ACHN (cell line): ENCODE data around the gene CASK.

Experiments used
- DNase-seq: peaks from one replicate; pipeline ENCODE4 v3.0.0-alpha.2; 2015
- in situ Hi-C: cut with HindIII; loops from 2 replicates; pipeline ENCODE4 v1.10.0; 2017; ENCODE audit warnings: low sequenced_read_pairs, low pct_ligation_motif_present, low pct_unique_long_range_greater_than_20kb

Gene CASK

DNA sequence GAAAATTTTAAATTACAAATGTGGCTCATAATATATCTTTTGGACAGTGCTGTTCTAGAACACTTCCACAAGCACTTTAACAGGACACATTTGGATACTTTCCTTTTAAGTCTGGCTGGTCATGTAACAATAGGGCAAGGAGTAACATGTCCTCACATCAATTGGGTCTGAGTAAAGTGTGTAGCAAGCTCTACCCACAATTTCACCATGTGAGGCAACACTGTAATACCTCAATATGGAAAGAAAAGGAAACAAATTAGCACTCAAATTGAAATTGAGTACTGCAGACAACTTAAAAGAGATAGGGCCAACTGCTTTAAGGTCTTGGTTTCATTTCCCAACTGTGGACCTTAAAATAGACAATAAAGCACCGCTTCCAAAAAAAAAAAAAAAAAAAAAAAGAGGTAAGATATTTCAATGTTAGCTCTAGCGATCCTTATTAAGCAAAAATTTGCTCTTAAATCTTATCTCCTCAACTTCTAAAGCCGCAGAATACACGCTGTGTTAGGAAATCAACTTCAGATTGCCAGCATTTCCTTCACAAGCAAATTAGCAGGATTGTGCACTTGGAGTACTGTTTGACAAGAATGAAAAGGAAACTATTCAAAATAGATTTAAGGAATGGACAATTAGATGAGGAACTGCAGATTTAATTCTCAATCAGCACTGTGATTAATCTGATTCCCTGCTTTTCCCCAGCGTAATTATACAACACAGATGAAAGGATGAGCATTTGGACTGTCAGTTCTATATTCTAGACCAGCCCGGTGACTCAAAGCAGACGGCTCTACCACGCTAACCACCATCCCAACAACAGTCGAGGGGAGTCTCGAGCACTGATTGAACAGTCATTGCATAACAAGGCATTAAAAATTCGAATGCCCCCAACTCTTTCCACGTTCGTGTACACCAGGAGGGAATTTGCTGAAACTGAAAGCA lies 1.6 kb downstream of the CASK start:
- peak; percentile 32 for DNase-seq
- in situ Hi-C loops = no loop called here

DNA sequence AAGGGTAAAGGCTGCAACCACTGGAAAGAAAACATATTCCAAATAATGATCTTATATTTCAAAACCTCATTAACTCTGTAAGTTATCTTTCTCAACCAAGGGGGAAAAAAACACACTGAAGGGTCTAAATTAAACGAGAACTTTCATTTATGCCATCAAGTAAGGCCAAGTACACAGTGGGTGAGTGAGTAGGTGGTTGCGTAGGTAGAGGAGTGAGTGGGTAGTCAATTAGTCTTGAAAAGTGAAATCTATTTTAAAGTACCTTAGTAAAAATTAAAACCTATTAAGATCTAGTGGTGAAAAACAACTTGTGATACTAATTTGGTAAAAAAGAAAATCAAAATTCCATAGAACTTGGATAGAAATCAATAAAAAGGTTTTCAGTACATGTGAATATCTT lies 3.5 kb downstream of the CASK start:
- no peak for DNase-seq
- in situ Hi-C loops = no loop called here

DNA sequence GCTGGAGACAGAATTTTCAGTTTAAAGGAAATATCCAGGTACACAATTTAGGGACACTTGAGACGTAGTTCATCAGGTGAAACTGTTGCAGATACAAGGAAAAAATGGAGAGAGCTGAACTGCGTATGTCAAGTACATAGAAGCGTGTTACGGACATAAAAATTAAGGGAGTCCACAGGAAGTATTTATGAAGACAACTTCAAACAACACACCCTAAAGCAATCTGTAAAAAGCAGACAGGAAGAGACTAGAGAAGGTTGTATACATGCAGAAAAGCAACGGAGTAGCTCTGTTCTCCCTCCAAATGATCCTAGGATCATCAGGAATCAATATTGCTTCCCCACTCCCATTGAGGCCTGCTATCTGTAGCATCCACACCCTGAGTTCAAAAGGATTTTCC lies 5.8 kb downstream of the CASK start:
- no peak for DNase-seq
- in situ Hi-C loops = no loop called here

DNA sequence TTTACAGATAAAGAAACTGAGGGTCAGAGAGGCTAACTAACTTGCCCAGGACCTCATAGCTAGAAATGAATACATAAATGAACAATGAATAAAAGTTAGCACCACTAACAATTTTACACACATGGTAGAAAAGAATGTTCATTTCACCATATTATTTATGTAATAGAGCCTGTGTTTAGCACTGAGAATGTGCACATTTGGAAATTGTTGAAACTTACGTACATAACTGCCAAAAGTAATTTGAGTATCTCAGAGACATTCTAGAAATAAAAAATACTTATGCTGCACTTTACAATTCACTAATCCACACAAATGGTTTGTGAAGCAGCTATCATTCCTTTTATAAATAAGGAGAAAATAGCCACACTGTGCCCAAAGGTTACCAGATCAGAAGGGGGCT lies 9.9 kb downstream of the CASK start:
- DNase-seq = no peak
- in situ Hi-C loops = no loop called here

DNA sequence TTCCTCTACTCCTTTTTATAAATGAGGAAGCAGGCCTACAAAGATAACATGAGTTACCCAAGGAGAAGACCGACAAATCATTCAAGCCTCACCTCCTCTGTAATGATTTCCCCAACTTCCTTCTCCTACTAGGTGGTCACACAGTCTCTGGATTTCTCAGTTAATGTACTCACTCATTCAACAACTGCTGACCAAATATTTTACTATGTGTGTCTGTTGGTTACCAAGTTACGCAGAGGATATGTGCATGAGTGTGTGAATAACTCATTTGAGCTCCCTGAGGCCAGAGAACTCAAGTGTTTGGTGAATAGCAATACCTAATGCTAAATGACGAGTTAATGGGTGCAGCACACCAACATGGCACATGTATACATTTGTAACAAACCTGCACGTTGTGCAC lies 10.4 kb downstream of the CASK start:
- in situ Hi-C loops = no loop called here
- peak; percentile 89 for DNase-seq

DNA sequence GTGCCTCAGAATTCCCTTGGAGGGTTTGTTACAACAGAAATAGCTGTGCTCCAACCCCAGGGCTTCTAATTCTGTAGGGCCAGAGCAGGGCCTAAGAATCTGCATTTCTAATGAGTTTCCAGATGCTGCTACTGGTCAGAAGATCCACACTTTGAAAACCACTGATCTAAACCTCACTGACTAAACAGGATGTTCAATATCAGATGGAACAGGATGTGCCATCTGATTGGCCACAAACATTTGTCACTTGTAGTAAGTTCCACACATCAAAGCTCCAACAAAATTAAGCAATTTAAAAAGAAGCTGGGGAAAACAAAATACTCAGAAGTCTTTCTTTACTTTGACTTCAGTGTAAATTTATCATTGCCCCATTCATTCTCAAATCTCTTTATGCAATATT lies 14.3 kb downstream of the CASK start:
- in situ Hi-C loops = no loop called here
- no peak for DNase-seq

DNA sequence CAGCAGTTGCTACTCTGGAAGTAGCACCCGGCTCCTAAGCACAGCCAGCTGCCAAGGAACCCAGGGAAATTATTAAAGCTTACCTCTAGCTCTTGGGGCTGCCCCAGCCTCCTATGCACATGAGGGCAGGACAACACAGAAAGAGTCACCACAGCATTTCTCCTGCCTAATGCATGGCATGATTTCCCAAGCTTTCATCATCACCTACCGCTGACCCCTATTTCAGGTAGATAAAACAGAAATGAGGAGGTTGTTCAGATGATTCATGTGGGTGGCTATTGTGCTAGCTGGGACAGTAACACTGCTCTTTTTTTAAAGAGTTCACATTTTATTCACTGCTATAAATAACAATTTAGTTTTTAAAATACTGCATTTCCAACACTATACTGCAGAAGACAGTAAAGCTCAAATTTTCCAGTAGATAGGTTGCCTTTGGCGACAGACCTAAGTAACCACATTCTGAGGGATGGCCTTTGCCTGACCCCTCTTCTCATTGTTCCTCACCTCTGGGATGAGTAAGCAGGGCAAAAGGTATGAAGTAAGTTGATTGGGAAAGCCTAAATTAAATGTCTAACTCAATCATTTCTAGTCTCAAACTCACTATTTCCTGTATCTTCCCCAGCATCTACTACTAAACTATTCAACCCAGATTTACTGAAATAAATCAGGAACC lies 16.7 kb downstream of the CASK start:
- in situ Hi-C loops = no loop called here

DNA sequence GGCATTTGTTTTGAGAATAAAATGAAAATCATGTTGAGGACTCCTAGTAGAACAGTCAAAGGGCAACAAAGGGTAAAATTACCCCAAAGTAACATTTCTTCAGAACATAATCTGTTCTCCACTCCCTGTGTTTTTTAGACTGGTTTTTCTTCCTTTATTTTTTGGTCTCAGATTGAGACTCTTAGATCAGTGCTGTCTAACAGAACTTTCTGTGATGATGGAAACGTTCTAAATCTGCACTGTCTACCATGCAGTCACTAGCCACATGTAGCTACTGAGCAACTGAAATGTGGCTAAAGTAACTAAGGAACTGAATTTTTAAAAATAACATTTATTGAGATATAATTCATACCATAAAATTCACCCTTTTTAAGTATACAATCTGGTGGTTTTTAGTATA lies 19.8 kb downstream of the CASK start:
- in situ Hi-C loops = no loop called here
- DNase-seq = no peak

More for the DNA sequence above, 16.7 kb downstream of the CASK start:
- no peak for DNase-seq

DNA sequence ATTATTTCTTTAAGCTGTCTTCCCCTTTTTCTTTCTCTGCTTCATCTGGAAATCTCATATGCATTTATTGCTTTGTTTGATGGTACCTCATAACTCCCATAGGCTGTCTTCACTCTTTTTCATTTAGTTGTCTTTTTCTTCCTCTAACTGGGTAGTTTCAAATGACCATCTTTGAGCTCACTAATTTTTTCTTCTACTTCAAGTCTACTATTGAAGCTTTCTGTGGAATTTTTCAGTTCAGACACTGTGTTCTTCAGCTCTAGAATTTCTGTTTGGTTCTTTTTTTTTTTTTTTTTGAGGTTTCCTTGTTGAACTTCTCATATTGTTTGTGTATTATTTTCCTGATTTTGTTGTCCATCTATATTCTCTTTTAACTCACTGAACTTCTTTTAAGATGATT lies 23.0 kb downstream of the CASK start:
- no peak for DNase-seq
- in situ Hi-C loops = no loop called here

DNA sequence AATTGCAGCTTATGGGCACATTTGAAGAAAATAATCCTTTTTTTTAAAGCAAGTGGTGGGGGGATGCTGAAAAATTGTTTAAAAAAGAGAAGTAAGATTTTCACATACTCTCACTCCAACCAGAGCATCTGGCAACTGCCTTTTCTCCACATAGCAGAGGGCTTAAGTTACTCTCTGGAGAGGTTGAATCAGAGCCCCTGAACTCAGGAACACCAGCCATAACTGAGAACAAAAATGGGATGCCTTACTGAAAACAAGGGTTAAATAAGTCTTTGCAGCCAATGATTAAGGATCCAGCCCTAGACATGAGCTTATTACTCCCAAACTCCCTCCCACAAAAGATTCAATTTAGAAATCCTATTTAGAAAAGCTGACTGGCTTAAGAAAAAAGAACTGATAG lies 27.5 kb downstream of the CASK start:
- DNase-seq = no peak
- in situ Hi-C loops = no loop called here

DNA sequence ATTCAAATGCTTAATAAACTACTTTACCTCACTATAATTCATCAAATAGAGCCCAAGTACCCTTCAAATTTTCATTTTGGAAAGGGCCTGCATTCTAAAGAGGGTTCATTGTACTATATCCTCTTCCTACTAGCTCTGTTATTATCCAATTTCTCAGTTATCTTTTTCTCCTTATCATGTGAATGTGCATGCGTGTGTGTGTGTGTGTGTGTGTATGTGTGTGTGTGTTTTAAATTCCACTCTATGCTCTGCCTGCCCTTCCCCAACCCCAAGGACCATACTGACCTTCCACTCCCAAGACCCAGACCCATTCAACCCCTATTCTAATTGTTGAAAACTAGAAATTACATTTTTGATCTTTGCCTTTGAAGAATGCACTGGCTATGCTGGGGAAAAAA lies 33.3 kb downstream of the CASK start:
- DNase-seq = no peak
- in situ Hi-C loops = no loop called here

DNA sequence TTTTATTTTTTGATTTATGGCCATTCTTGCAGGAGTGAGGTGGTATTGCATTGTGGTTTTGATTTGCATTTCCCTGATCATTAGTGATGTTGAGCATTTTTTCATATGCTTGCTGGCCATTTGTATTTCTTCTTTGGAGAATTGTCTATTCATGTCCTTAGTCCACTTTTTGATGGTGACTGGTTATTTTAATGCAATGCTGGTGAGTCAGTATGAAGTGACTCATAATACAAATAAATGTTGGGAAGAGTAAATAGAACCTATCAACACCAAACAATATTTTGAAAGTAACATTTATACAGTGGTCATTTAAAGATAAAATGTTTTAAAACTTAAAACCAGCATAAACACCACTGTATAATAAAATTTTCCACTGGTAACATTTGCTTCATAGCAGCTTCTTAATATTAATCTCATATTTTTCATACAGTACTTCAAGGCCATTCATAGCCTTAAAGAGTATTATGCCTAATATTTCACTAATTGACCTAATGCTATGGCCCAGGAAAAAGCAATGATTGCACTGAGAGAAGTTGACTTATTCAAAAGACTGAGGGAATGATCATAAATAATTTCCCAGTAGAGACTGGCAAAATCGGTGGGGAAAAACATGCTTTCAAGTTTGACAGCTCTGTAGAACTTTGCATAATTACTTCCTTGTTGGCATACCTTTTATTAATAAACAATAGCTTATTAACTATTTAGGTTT lies 33.9 kb downstream of the CASK start:
- DNase-seq = peak; percentile 2
- in situ Hi-C loops = no loop called here

DNA sequence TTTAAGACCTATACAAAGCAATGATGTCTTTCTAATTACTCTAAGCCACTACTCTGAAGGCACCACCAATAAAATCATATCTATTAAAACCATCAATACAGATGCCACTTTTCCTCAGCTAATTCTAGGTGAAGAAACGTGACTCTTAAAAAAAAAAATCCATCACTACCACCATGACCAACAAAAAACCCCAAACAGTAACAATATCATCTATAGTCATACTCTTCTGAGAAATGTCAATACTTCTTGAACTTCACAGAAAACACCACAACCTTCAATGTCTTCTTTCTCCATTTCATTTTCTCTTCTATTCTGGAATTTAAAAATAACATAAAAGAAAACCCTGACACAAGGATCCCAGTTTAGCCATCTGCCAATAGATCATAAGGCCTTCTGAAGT lies 35.7 kb downstream of the CASK start:
- no peak for DNase-seq
- in situ Hi-C loops = no loop called here

DNA sequence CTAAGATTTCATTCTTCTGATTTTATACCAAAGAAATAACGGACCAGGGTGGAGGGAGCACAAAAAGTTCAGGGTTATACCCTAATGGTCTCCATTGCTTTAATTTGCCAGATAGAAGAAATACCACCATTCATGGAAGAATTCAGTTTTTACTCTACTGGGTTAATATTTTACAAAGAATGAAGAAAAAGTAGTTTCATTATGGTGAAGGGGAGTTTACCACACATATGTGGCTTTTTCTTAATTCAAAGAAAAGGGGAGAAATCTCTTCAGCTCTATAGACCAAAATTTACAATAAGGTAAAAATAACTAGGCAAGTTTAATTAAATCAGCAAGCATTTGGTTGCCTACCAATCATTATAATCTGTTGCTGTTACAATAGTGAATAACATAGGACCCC lies 37.6 kb downstream of the CASK start:
- in situ Hi-C loops = no loop called here
- no peak for DNase-seq

DNA sequence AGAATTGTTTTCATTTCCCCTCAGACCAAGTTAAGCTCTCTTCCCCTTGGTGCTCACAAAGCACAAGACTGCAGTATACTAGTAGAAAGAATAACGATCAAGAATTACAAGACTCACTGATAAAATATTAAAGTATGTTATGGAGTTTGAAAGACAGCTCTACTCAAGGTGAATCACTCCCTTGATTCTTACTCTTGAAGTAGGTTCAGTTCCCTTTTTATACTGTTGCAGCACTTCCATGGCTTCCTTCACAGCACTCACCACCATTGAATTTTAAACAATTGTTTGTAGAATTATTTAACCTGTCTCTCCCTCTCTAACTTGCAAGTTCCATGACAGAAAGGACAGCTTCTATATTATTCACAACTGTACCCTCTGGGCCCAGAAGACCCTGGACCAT lies 42.2 kb downstream of the CASK start:
- in situ Hi-C loops = no loop called here
- DNase-seq = no peak

DNA sequence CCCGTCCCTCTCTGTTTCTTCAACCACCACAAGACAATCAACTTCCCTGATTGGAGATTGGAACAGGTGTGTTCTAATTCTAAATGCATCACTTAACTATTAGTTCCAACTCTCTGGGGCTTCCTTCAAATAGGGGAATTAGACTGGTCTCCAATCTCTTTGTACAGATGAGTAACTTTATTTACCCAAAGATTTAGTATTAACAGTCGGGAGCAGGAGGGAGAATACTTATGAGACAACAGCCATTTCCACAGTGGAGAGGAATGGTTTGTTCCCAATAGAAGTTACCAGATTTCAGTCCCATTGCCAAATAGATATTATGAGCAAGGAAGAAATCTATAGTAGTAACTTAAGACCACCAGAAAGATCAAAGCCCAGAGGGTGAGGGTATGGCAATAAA lies 46.2 kb downstream of the CASK start:
- DNase-seq = peak; percentile 1
- in situ Hi-C loops = no loop called here

DNA sequence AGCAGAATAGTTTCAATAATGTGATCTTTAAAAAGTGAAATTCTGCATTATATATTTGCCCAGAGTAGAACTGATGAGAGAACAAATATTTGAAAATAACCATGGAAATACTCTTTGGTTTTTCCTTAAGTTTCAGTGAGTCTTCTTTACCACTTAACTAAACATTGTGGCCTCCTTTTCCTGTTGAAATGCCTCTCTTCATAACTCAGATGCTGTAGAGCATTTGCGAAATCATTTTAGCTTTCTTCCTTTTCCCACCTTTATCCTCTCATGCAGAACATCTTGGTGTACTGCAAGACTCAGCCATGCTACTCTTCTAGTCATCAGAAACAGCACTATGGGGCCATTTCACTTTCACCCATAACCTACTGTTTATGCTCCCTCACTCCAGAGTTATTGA lies 48.2 kb downstream of the CASK start:
- in situ Hi-C loops = no loop called here
- DNase-seq = no peak

DNA sequence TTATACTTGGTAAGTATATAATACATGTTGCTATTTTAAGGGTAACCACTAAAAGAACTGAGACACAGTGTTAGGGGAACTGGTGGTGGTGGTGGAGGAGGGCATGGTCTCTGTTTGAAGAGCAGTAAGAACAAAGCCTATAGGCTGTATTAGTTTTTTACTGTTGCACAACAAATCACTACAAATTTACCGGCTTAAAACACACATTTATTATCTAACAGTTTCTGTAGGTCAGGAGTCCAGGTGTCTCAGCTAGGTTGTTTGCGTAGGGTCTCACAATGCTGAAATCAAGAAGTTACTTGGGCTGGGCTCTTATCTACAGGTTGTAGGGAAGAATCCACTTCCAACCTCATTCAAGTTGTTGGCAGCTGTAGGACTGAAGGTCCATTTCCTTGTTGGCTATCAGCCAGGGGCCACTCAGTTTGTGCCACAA lies 52.6 kb downstream of the CASK start:
- in situ Hi-C loops = no loop called here

DNA sequence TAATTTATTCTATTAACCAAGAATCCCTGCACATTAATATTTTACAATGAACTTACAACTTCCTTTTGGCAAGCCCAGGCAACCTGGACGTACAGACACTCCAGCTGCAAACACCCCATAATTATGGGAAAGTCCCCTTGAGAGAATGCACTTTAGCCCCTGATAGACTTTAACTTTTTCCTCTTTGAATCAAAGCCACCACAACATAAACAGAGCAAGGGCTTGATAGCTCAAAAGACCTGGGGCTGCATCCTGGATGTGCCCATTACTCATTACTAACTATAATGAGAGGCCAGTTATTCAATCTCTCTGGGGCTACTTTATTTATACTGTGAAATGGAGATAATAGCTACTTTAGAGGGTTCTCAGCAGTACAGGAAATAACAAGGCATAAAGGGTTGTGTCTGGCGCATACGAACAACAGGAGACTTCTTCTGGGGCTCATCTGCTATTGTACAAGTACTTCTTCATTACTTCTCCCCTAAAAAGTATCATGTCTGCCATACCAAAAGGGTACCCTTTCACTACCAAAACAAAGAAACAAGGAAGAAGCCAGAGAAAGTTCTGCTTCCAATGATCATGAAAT lies 54.9 kb downstream of the CASK start:
- in situ Hi-C loops = no loop called here
- DNase-seq = no peak

More for the DNA sequence above, 52.6 kb downstream of the CASK start:
- no peak for DNase-seq
